Right lobe of liver (tissue), 6 donors: ENCODE measurements around the gene PPP1R12B. TPM values are rescaled to one million over a fixed set of nuclear protein-coding genes. Genes with fewer than 3 reads are reported as not detected.

Experiments
- ATAC-seq, 4 donors: fragments of 200-7000 bp; cut with Tn5 transposase; one replicate each; pipeline ENCODE4 v1.9.1; 2020; ENCODE audit warnings: mild to moderate bottlenecking in 4 of 4, moderate library complexity in 4 of 4
- DNase-seq, 3 donors: peaks; one replicate each; pipeline ENCODE4 v3.0.0-alpha.2; 2020
- H3K27ac ChIP-seq, 3 donors: fragments of 200-600 bp; one replicate each; pipeline ENCODE4 v1.8.0; 2022
- H3K27me3 ChIP-seq, 2 donors: fragments of 200-600 bp; one replicate each; pipeline ENCODE4 v1.8.0; 2022
- H3K36me3 ChIP-seq, 4 donors: fragments of 200-600 bp; sonication (generic) in 1 of 4; one replicate each; pipeline versions ENCODE4 v1.5.1 to v1.8.0; 2017 to 2022; ENCODE audit warnings: control low read depth in 1 of 4
- H3K4me1 ChIP-seq, 4 donors: fragments of 200-600 bp; sonication (generic) in 1 of 4; one replicate each; pipeline versions ENCODE4 v1.5.1 to v1.8.0; 2017 to 2022; ENCODE audit warnings: control low read depth in 1 of 4
- H3K4me3 ChIP-seq, 3 donors: fragments of 200-600 bp; one replicate each; pipeline ENCODE4 v1.8.0; 2022
- H3K9me3 ChIP-seq, 4 donors: fragments of 200-600 bp; sonication (generic) in 1 of 4; one replicate each; pipeline versions ENCODE4 v1.5.1 to v1.8.0; 2017 to 2022; ENCODE audit warnings: control low read depth in 1 of 4
- POLR2A ChIP-seq: fragments of 450-650 bp; IDR thresholded peaks from one replicate; pipeline ENCODE4 v1.6.1; 2017; ENCODE audit warnings: antibody characterized with exemption, mild to moderate bottlenecking
- WGBS: methylation state at CpG from one replicate; pipeline ENCODE4 v1.1.6; 2018; ENCODE audit warnings: low coverage, low lambda C conversion rate; ENCODE audit not compliant: insufficient coverage; ENCODE audit errors: missing lambda C conversion rate; 5-methylcytosine and 5-hydroxymethylcytosine counted together
- intact Hi-C, 2 donors: fragments of 100-400 bp; cut with DNase I; formaldehyde crosslinking; loops; one replicate each; pipeline versions ENCODE4 v1.11.2 to v1.14.1; 2022
- long read RNA-seq: library from polyadenylated mRNA; unstranded; transcript quantifications from one replicate; pipeline ENCODE4 v2.0.0, GENCODE V29; 2019
- total RNA-seq, 6 experiments: library from RNA; depleted of rRNA in 2 of 6; stranded (reverse); fragments of >200 nt in 2 of 6; fragmentation: NEBNext Ultra II Directional in 3 of 6; extraction: Animal tissue kit (Norgen Biotek cat#: 25700) in 3 of 6; gene quantifications; one replicate each; pipeline versions ENCODE4 v1.1.0 to v1.2.4, GENCODE V29; 2016 to 2023
- TF ChIP-seq, protein P1 (sequence below), 4 donors: fragments of 200-600 bp in 3 of 4; fragments of 450-650 bp in 1 of 4; IDR thresholded peaks; one replicate each; pipeline versions ENCODE4 v1.5.1 to v1.8.0; 2016 to 2022; ENCODE audit warnings: antibody characterized with exemption in 4 of 4, mild to moderate bottlenecking in 2 of 4
- donor health status: DM: no; HTN: yes; CAD: no.
- donor health status: DM: no; HTN: no; CAD: no.
- donor health status: DM: no; HTN: no; CAD: no.
- donor health status: DM: no; HTN: yes; CAD: no.
- donor health status: DM: no; HTN: yes; CAD: no.

PPP1R12B gene, protein sequence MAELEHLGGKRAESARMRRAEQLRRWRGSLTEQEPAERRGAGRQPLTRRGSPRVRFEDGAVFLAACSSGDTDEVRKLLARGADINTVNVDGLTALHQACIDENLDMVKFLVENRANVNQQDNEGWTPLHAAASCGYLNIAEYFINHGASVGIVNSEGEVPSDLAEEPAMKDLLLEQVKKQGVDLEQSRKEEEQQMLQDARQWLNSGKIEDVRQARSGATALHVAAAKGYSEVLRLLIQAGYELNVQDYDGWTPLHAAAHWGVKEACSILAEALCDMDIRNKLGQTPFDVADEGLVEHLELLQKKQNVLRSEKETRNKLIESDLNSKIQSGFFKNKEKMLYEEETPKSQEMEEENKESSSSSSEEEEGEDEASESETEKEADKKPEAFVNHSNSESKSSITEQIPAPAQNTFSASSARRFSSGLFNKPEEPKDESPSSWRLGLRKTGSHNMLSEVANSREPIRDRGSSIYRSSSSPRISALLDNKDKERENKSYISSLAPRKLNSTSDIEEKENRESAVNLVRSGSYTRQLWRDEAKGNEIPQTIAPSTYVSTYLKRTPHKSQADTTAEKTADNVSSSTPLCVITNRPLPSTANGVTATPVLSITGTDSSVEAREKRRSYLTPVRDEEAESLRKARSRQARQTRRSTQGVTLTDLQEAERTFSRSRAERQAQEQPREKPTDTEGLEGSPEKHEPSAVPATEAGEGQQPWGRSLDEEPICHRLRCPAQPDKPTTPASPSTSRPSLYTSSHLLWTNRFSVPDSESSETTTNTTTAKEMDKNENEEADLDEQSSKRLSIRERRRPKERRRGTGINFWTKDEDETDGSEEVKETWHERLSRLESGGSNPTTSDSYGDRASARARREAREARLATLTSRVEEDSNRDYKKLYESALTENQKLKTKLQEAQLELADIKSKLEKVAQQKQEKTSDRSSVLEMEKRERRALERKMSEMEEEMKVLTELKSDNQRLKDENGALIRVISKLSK
- 10 to 100 TPM; 13.7 to 22.2 (median 16.6) TPM for total RNA-seq
- long read RNA-seq, result 0 reads

DNA sequence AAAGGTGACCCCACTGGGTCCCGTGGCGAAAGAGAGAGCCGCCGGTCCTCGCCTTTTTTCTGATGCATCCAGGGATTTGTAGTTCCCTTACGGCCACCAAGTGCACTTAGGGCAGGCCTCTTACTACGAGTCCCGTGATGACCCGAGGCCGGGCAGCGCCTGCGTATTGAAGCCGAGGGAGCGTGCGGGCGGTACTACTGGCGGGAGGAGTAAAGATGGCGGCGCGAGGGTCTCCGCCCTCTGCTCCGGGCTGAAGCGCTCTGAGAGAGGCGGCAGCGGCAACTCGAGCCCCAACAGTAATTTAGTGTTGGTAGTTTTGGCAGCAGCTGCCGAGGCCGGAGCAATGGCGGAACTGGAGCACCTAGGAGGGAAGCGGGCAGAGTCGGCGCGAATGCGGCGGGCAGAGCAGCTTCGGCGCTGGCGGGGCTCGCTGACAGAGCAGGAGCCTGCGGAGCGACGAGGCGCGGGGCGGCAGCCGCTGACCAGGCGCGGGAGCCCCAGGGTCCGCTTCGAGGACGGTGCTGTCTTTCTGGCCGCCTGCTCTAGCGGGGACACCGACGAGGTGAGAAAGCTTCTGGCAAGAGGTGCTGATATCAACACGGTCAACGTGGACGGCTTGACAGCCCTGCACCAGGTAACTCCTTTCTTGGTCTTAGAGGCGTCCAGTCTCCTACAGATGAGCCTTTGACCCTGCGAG lies at the start of gene PPP1R12B:
Gene PPP1R12B, plus strand, starts transcription at position 191 of the 697 bp plus-strand sequence. Its CDS starts 153 bp downstream, at position 344.
- H3K27me3 ChIP-seq, result no peaks in the 10 kb centered on the region
- intact Hi-C loops, result no loop called here
- H3K4me1 ChIP-seq, result peaks cover 0 to 10% (median 3%) of the 10 kb centered on the region in 4 donors
- peak; percentile 73 for TF ChIP-seq POLR2A
- TF ChIP-seq, protein P1, sequence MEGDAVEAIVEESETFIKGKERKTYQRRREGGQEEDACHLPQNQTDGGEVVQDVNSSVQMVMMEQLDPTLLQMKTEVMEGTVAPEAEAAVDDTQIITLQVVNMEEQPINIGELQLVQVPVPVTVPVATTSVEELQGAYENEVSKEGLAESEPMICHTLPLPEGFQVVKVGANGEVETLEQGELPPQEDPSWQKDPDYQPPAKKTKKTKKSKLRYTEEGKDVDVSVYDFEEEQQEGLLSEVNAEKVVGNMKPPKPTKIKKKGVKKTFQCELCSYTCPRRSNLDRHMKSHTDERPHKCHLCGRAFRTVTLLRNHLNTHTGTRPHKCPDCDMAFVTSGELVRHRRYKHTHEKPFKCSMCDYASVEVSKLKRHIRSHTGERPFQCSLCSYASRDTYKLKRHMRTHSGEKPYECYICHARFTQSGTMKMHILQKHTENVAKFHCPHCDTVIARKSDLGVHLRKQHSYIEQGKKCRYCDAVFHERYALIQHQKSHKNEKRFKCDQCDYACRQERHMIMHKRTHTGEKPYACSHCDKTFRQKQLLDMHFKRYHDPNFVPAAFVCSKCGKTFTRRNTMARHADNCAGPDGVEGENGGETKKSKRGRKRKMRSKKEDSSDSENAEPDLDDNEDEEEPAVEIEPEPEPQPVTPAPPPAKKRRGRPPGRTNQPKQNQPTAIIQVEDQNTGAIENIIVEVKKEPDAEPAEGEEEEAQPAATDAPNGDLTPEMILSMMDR (IDR thresholded peaks at IDR 0.05), result no peak
- H3K9me3 ChIP-seq, result no peaks in the 10 kb centered on the region
- H3K27ac ChIP-seq, result peak within 1 kb of the TSS; percentile 85 to 93 (median 92)
- H3K36me3 ChIP-seq, result no peaks in the 10 kb centered on the region
- WGBS, result 0% methylated on average over 7 of the region's 60 CpGs
- H3K4me3 ChIP-seq, result peak within 1 kb of the TSS; percentile 89 to 99 (median 98)
- ATAC-seq (peak; percentile 97 to 99 (median 98)), DNase-seq (peak; percentile 97 to 99 (median 98))

DNA sequence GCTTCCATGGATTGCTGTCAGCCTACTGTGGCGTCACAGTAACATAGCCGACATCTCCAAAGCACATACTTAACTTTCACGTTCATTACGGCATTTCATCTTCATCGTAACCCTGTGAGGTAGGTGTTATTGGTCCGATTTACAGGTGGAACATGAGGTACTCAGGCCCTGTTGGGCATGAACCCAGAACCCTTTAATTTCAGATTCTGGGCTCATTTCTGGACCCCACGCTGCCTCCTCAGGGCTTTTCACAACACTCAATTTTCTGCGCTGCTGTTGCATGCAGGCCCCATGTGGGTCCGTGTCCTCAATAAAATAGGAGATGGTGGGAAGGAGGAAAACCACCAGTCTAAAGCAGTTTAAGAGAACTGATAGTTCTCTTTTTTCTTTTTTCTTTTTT lies 46.3 kb upstream of the PPP1R12B start:
- no peaks in the 10 kb centered on the region for H3K36me3 ChIP-seq
- H3K4me3 ChIP-seq, result no peak overlapping the region
- no peak overlapping the region for H3K27ac ChIP-seq
- no peaks in the 10 kb centered on the region for H3K4me1 ChIP-seq
- TF ChIP-seq, protein P1 (IDR thresholded peaks at IDR 0.05), result no peak
- TF ChIP-seq POLR2A, result no peak
- intact Hi-C loops, result no loop called here
- DNase-seq (no peak), ATAC-seq (no peak)
- H3K9me3 ChIP-seq, result no peaks in the 10 kb centered on the region
- no peaks in the 10 kb centered on the region for H3K27me3 ChIP-seq
- 81% methylated on average over 8 of the region's 9 CpGs for WGBS

DNA sequence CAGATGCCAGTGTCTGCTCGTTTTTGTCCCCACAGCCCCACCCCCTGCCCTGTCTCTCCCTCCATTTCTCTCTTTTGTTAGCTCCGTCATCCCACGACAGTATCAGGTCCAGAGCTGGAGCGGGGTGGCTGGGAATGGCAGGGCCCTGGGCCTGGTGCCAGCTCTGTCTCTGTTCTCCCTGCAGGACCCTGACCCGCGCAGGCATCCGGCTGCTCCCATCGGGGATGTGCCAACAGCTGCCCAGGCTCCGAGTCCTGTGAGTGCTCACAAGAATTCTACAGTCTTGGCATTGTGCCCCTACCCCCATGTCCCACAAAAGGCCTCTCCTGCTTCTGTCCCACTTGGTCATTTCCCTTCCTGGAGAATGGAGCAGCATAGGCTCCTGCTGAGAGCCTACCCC lies 44.1 kb upstream of the PPP1R12B start:
- Histone ChIP-seq H3K27me3 (no peaks in the 10 kb centered on the region), H3K4me3 (no peak overlapping the region), H3K9me3 (no peaks in the 10 kb centered on the region), H3K4me1 (no peaks in the 10 kb centered on the region), H3K27ac (no peak overlapping the region), H3K36me3 (no peaks in the 10 kb centered on the region)
- no peak for ATAC-seq
- TF ChIP-seq, protein P1 (IDR thresholded peaks at IDR 0.05), result no peak
- TF ChIP-seq POLR2A, result no peak
- WGBS, result 78% methylated on average over 8 of the region's 9 CpGs
- DNase-seq, result no peak
- intact Hi-C loops, result no loop called here

DNA sequence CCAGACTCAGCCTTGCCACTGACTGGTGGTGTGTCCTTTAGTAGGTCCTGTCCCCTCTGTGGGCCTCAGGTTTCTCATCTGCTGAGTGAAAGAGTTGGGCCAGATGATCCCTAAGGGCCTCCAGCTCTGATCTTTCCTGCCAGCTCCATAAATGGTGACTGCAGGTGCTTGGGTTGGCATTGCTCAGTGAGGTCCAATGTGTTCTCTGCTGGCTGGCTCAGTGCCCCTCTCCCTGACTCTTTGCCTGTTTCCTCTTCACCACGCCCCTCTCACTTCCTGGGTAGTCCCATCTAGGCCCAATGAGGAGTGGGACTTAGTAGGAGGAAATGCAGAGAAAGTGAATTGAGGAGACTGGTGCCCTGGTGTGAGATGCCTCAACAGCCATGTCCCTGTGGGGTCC lies 43.3 kb upstream of the PPP1R12B start:
- DNase-seq (no peak), ATAC-seq (no peak)
- H3K4me1 ChIP-seq, result no peaks in the 10 kb centered on the region
- no peaks in the 10 kb centered on the region for H3K27me3 ChIP-seq
- WGBS, result 31% methylated on average over 1 of the region's 1 CpG
- no peak overlapping the region for H3K4me3 ChIP-seq
- no peak overlapping the region for H3K27ac ChIP-seq
- intact Hi-C loops, result no loop called here
- no peaks in the 10 kb centered on the region for H3K36me3 ChIP-seq
- TF ChIP-seq POLR2A, result no peak
- TF ChIP-seq, protein P1 (IDR thresholded peaks at IDR 0.05), result no peak
- H3K9me3 ChIP-seq, result no peaks in the 10 kb centered on the region
